Measurements from ENCODE around the gene TMEM204.

The TMEM204 gene

GRCh38 chr16:1533443-1533951 lies at the start of gene TMEM204:
TSS of gene TMEM204 (plus strand) at chr16:1533666. CDS start at chr16:1534276, 610 bp downstream.
- TF ChIP-seq GATA2 (IDR thresholded peaks at IDR 0.05; ENCODE audit: low read depth, low read length), result no peak
- no peak for TF ChIP-seq GATA3 (IDR thresholded peaks at IDR 0.05; ENCODE audit: low read depth, low read length)

- TF ChIP-seq GATA2 (IDR thresholded peaks at IDR 0.05; ENCODE audit: low read depth, low read length), result no peak
- no peak for TF ChIP-seq GATA3 (IDR thresholded peaks at IDR 0.05; ENCODE audit: low read depth, low read length)
These were observed 47.5 kb upstream of the TMEM204 start for GRCh38 chr16:1485847-1486496.

GRCh38 chr16:1486551-1487390 lies 46.7 kb upstream of the TMEM204 start:
- TF ChIP-seq GATA3 (IDR thresholded peaks at IDR 0.05; ENCODE audit: low read depth, low read length) (no peak), GATA2 (IDR thresholded peaks at IDR 0.05; ENCODE audit: low read depth, low read length) (no peak)

GRCh38 chr16:1487395-1488053 lies 45.9 kb upstream of the TMEM204 start:
- TF ChIP-seq GATA2 (IDR thresholded peaks at IDR 0.05; ENCODE audit: low read depth, low read length) (no peak), GATA3 (IDR thresholded peaks at IDR 0.05; ENCODE audit: low read depth, low read length) (no peak)

- TF ChIP-seq GATA3 (IDR thresholded peaks at IDR 0.05; ENCODE audit: low read depth, low read length) (no peak), GATA2 (IDR thresholded peaks at IDR 0.05; ENCODE audit: low read depth, low read length) (no peak)
These were observed 45.3 kb upstream of the TMEM204 start for GRCh38 chr16:1488054-1488601.

GRCh38 chr16:1488619-1489018 lies 44.8 kb upstream of the TMEM204 start, which contains the start of gene PTX4:
TSS of gene PTX4 (minus strand) at chr16:1488944. CDS start at chr16:1488909, 35 bp downstream.
- TF ChIP-seq GATA3 (IDR thresholded peaks at IDR 0.05; ENCODE audit: low read depth, low read length), result no peak
- TF ChIP-seq GATA2 (IDR thresholded peaks at IDR 0.05; ENCODE audit: low read depth, low read length), result no peak

DNA sequence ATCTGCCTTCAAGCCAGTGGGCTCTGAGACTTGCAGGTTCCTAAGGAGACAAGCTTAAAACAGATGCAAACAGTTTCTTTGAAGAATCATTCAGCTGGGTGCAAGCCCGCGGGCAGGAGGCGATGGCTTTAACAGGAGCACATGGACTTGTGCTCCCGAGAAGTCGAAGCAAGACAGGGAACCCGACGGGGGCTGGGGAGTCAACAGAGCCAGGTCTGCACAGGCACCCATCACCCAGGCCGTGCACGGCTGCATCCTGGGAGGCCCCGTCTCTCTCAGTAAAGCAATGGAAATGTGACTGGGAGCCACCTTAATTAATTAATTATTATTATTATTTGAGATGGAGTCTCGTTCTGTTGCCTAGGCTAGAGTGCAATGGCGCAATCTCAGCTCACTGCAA lies 44.4 kb upstream of the TMEM204 start:
- TF ChIP-seq GATA3 (IDR thresholded peaks at IDR 0.05; ENCODE audit: low read depth, low read length) (no peak), GATA2 (IDR thresholded peaks at IDR 0.05; ENCODE audit: low read depth, low read length) (no peak)

DNA sequence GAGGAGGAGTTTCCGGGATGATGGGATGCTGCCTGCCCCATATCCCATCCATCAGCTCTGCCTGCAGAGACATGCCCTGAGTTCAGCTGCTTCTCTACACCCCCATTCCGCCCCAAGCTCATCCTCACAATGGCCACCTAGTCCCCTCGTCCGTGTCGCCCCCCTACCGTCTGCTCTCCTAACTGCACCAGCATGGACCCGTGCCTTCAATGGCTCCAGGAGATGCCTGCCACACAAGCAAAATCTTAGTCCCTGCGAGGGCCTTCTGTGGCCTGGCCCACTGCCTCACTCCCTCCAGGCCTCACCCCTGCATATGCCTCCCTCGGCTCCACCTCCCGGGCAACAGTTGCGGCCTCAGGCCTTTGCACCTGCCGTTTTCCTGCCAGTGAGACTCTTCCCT lies 42.1 kb upstream of the TMEM204 start:
- TF ChIP-seq GATA3 (IDR thresholded peaks at IDR 0.05; ENCODE audit: low read depth, low read length), result no peak
- TF ChIP-seq GATA2 (IDR thresholded peaks at IDR 0.05; ENCODE audit: low read depth, low read length), result no peak

- no peak for TF ChIP-seq GATA3 (IDR thresholded peaks at IDR 0.05; ENCODE audit: low read depth, low read length)
- no peak for TF ChIP-seq GATA2 (IDR thresholded peaks at IDR 0.05; ENCODE audit: low read depth, low read length)
These were observed 41.2 kb upstream of the TMEM204 start for GRCh38 chr16:1492082-1492922.

GRCh38 chr16:1492923-1493745 lies 40.3 kb upstream of the TMEM204 start, which contains the start of gene TELO2:
TSS of gene TELO2 (plus strand) at chr16:1493360. CDS start at chr16:1494282, 922 bp downstream.
- no peak for TF ChIP-seq GATA3 (IDR thresholded peaks at IDR 0.05; ENCODE audit: low read depth, low read length)
- TF ChIP-seq GATA2 (IDR thresholded peaks at IDR 0.05; ENCODE audit: low read depth, low read length), result no peak

DNA sequence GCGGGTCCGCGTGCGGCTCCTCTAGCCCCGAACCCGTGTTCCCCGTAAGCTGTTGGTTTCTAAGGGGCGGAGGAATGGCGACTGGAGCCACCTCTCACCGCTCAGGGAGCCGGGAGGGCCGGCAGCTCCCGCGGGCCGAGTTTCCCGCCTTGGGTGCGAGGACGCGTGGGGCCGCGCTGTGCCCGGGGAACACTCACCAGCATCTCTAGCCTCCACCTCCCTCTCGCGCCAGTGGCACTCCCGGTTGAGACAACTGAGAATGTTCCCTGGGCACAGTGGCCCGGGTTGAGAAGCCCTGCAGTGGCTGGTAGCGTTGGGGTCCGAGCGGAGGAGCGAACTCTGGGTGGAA lies 39.7 kb upstream of the TMEM204 start:
- no peak for TF ChIP-seq GATA2 (IDR thresholded peaks at IDR 0.05; ENCODE audit: low read depth, low read length)
- TF ChIP-seq GATA3 (IDR thresholded peaks at IDR 0.05; ENCODE audit: low read depth, low read length), result no peak

DNA sequence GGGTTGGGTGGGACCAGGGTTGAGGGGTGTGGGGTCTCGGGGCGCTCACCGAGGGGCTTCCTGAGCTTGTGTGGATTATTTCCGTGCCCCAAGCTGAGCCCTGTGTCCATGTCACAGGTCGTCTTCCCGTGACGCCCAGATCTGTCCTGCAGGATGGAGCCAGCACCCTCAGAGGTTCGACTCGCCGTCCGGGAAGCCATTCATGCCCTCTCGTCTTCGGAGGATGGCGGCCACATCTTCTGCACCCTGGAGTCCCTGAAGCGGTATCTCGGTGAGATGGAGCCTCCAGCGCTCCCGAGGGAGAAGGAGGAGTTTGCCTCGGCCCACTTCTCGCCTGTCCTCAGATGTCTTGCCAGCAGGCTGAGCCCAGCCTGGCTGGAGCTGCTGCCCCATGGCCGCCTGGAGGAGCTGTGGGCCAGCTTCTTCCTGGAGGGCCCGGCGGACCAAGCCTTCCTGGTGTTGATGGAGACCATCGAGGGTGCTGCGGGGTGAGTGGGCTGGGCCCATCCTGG lies 39.3 kb upstream of the TMEM204 start:
- TF ChIP-seq GATA3 (IDR thresholded peaks at IDR 0.05; ENCODE audit: low read depth, low read length) (no peak), GATA2 (IDR thresholded peaks at IDR 0.05; ENCODE audit: low read depth, low read length) (no peak)
